UCSD-AML1 (cell line): ENCODE data around the gene PLA2G2E.

Experiments used
- DNase-seq: peaks from one replicate; lab custom pipeline; 2025; ENCODE audit not compliant: unreplicated experiment; lab: John Stamatoyannopoulos, UW

PLA2G2E gene

DNA sequence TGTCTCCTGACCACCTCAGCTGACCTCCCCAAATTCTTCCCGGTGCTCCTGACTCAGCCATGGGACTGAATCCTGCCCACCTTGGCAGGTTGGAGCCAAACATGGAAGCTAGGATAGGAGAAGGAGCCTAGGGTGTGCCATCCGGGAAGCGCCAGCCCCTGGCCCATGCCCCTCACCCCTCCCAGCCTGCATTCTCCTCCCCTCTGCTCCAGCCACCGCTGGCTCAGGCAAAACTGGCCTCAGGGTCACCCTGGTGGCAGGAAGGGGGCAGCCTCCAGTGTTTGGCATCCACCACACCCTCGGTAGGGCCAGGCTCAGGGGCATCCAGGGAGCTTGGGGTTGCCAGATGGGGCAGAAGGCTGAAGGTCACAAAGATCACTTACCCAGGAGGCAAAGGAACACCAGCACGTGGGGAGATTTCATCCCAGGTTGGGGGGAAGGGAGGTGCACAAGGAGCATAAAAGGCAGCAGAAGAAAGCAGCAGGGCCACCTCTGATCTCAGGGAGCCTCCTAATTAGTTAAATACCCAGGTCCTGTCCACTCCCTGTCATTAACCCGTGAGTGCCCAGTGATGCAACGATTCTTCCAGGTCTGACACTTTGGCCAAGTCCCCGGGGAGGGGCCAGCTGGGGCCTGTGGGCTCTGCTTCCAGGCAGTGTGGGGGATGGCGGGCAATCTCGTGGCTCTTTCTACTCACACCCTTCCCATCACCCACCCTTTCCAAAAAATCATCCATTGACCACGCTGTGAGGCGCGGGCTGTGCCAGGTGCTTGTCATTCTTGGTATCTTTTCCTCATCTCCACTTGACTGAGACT is at the start of gene PLA2G2E:
PLA2G2E (minus strand) TSS at position 481 of the 816 bp plus-strand sequence; CDS start at position 423, 58 bp downstream.
- DNase-seq, result no peak

DNA sequence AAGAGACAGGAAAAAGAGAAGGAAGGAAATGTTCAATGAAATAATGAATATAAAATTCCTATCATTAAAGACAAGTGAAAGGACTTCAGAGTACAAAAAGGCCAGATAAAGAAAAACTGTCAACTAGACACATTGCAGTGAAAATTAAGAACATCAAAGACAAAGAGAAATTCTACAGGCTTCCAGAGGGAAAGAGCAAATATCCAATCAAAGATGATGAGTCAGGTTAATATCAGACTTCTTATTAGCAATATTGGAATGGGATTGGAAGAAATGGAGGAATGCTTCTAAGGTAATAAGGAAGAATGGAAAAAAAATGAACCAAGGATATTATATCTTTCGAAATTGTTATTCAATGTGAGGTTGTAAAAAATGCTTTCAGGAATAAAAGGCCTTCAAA is 48.2 kb upstream of the PLA2G2E start:
- DNase-seq, result no peak

DNA sequence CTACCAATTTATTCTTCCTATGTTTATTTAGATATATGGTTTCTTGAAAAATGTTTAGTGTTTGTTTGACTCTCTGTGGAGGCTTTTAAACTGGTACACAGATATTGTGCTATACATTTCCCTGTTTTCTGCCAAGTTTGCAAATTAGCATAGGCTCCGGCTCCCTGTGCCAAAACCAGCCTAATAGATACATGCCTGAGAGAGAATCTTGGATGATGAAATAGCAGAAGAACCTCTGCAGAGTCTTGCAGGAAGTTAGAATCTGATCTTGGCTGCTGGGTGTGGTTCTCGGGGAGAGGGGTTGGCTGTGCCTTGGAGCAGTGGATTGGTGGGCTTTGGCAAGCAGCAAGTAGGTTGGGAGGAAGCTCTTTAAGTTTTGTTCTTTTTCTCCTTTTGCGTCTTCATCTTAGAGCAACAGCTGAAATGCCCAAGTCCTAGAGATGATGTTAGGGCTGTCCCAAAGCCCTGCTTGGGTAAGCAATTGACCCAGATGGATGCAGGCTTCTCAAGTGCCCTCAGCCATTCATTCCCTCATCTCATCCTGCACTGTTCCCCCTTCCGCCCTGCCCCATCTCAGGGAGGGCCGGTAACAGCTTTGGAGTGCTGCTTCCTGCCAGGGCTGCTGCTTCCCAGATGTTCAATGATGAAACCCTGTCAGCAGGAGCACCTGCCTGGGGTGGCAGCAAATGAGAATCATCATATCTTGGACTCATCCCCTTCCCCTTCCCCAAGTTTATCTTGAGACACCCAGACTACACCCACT is 46.7 kb upstream of the PLA2G2E start:
- no peak for DNase-seq

- DNase-seq, result no peak
Measured at GRCh38 chr1:19967808-19968207, 44.4 kb upstream of the PLA2G2E start.

DNA sequence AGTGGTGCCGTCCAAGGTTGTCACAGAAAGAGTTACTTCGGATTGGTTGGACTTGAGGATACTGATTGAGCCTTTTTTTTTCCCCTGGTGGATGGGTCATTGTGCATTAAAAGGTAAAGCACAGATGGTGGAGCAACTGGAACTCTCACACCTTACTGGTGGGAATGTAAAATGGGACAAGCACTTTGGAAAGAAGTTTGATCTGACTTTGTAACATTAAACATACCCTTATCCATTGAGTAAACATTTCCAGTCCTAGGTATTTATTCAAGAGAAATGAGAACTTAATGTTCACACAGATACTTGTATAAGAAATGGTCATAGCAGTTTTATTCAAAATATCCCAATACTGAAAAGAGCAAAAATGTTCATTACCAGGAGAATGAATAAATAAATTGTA is 41.1 kb upstream of the PLA2G2E start:
- DNase-seq, result no peak

DNA sequence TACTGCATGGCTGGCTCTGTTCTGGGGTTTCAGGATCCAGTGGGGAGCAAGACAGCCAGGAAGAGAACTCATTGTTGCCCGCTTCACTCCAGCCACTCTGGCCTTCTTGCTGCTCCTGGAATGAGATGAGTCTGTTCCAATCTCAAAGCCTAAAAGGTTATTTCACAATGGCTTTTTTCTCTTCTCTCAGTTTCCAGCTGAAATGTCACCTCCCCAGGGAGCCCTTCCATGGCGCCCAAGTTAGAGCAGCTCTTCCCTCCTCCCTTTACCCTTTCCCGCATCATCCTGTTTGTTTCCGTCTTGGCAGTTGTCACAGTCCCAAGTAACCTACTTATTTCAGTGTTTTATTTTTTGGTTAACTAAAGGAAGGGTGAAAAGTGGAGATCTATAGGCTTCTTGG is 40.2 kb upstream of the PLA2G2E start:
- DNase-seq, result no peak

- DNase-seq, result no peak
Measured at GRCh38 chr1:19960591-19960990, 37.2 kb upstream of the PLA2G2E start.

GRCh38 chr1:19957779-19958178 is 34.4 kb upstream of the PLA2G2E start:
- DNase-seq, result no peak

DNA sequence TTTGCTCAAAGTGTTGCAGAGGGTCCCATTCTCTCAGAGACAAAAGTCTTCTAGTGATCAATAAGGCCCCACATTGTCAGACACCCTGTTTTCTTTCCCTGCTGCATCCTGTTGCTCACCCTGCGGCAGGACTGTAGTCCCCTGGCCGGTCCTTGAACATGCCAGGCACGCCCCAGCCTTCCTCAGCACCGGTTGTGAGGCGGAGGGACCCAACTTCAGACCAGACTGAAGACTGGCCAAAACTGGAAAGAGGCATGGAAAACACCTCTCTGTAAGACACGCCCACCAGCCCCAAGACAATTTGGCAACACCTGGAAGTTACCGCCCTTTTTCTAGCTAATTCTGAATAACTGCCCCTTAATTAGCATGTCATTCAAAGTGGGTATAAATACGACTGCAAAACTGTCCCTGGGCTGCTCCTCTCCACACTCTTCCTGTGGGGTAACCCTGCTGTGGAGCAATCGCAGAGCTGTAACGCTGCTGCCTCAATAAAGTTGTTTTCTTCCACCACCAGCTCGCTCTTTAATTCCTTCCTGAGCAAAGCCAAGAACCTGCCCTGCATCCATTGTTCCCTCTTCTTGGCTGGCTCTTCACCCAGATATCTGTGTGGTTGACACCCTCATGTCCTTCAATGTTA is 32.2 kb upstream of the PLA2G2E start:
- DNase-seq, result no peak

DNA sequence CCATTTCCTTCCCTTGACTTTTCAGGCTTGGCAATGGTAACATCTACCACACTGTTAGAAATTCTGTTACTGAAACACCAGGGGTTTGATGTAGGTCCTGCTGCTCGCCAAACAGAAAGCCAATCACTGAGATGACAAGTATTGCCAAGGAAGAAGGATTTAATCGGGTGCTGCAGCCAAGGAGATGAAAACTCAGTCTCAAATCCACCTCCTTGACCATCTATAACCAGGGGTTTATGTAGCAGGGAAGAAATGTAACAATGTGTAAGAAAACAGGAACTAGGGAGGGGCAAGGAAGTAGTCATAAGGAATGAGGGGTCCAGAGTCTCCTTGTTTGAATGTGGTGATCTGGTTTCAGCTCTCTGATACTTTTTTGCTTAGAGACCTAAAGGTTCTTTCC is 30.6 kb upstream of the PLA2G2E start:
- no peak for DNase-seq

DNA sequence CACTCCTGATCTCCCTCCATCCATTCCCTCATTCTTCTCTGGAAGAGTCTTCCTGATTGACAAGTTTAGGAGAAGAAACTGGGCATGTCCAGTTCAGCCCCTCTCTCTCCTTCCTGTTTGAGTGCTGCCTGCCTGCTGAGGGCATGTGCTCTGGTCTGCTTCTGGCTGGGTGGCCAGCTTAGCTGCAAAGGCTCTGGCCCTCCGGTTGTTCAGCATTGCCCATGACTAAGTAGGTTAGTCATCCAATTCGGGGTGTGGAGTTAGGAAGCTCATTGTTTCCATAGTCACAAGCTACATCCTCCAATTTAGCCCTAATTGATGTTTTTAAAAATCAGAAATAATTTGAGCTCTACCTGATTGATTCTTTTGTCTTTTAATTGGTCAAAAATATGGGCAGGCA is 25.6 kb upstream of the PLA2G2E start:
- no peak for DNase-seq

DNA sequence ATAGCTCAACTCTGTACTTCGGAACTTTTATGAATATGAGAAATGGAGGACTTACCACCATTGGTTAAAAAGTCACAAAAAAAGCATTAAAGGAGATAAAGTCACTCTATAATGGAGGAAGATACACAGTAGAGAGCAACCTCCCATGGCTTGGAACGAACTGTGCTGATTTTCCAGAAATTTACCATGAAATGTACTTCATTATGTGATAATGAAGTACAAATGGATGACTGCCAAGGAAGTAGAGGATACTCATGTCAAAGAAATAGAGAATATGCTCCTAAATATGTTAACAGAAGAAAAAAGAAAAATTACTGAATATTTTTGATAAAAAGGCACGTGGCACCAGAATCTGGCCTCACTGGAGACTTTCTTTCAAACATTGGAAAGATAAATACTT is 23.6 kb upstream of the PLA2G2E start:
- DNase-seq, result no peak

- no peak for DNase-seq
Measured at GRCh38 chr1:19946331-19946751, 22.9 kb upstream of the PLA2G2E start.

DNA sequence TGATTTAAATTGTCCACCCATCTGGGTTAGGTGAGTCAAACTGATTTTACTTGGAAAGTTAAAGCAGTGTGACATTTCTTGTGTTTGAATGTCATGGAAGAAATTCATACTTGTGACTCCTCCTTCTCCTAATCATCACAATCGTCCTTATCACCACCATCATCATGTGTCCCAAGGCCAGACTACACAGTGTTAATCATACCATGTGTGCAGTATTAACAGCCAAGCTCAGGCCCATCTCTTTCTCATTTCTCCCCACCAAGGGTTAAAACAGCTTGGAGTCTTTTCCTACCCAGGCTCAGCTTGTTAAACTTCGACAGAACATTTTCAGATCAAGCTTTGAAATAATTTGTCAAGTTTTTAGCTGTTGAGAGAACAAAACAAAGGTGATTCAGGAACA is 22.5 kb upstream of the PLA2G2E start:
- DNase-seq, result no peak

- DNase-seq, result no peak
Measured at GRCh38 chr1:19942657-19943056, 19.2 kb upstream of the PLA2G2E start.

DNA sequence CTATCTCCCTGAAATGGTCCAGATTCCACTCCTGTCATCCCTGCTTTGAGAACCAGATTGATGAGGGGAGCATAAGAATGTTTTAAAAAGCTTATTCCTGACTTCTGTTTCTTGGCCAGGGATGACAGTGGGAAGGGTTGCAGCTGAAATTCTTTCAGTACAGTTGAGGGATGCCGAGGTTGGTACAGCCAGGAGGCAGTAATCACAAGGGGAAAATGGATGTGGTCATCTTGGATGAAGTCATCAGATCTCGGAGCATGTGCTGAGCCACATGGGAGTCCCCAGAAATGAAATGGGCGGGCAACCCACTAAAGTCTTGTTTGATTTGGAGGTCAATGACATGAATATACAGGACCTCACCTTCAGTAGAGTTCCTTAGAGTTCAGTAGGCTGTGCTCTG is 18.7 kb upstream of the PLA2G2E start:
- no peak for DNase-seq

DNA sequence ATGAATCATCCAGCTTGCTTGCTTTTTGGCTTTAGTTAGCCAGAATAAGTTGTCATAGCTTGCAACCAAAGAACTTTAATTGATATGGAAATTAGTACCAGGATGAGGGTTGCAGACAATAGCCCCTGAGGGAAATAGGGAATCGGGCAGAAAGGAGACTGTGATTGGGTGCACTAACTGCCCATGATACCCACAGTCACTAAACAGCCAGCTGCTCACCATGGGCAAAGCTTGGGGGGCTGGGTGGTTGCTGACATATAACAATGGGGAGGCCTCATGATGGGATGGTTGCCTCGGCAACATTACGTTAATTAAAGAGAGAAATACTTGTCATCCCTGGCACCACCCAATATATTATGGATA is 17.8 kb upstream of the PLA2G2E start:
- DNase-seq, result no peak

DNA sequence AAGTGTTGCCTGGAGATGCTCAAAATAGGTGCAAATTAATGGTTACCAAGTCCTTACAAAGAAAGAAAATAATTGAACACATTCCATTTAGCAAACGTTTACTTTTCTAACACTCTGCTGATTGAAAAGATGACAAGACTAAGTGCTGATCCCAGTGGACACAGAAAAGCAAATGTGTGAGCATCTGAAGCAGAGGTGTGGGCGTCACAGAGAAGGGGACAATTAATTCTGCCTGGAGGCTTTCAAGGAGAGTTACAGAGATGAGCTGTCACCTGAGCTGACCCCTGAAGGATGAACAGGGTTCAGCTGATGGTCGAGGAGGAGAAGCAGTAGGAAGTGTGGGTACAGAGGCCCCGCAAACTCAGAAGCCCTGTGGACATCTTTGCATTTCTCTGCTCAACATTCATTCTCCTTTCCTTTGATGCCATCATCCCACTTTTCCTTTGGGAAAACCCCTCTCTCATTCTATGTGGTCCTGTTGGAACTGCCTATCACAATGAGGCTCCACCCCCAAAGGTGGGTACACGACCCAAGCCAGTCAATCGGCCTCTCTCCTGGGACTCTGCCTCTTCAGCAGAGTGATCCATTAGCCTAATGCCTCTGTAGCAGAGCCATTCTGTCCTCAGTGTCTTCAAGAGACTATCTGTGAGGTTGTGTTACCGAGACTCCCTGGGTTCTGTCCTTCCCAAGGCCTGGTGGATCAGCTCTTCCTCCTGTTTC is 17.2 kb upstream of the PLA2G2E start:
- DNase-seq, result no peak

GRCh38 chr1:19938472-19938871 is 15.1 kb upstream of the PLA2G2E start:
- DNase-seq, result no peak

DNA sequence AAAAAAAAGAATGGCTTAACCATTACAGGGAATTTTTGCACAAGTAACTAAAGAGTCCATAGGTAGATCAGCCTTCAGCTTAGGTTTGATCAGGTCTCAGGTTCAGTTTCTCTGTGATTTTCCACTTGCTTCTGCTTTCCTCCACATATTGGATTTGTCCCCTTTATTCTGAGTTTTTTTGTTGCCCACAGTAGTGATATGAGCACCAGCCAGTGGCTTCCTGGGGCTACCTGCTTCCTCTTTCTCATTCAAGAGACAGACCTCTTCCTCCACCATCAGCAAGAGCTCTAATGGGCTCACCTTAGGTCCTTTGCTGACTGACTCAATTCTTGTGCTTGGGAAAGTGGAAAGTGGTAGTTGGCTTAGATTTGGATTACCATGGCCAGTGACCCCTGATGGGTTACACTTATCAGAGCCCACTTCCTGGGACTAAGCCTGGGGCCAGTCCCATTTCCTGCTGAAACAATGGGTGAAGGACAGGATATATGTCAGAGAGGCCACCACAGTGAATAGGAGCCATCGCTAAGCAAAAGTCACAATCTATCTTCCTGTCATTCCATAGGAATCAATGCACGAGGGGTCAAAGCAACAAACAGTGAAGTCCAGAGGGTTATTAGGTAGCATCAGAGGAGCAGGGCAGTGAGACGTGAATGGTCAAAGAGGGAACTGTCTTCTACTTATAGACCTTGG is 12.8 kb upstream of the PLA2G2E start:
- DNase-seq, result no peak

DNA sequence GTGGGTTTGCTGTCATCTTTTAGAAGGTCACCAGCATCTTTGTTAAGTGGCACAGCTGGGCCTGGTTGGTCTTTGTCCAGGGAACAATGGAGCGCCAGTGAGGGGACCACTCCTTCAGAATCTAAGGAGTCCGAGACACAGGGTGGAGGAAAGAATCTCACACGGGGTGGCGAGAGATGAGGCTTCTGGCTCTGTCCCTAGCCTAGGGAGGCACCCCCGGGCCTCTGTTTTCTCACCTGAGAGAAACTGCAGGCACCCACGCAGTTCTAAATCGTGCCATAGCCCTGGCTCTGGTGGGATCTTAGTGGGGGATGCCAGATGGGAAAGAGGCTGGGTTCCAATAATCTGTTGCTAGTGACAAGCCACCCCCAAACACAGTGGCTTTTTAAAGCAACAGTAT is 10.9 kb upstream of the PLA2G2E start:
- DNase-seq, result no peak
